ENCODE data around the gene JAML. TPM values are rescaled to one million over a fixed set of nuclear protein-coding genes. Genes with fewer than 3 reads are reported as not detected.

JAML gene
- total RNA-seq, 1 experiment from 2014 or later: not detected

- intact Hi-C loops (cut with micrococcal nuclease; ENCODE audit: unreplicated experiment): no loop called here
- Mint-ChIP-seq H3K27ac (ENCODE audit: unreplicated experiment) (no peak overlapping the region), H3K27me3 (ENCODE audit: unreplicated experiment) (no peaks in the 10 kb centered on the region), H3K4me3 (ENCODE audit: low read depth, unreplicated experiment) (no peak overlapping the region), H3K4me1 (ENCODE audit: low read depth, unreplicated experiment) (peaks cover 35% of the 10 kb centered on the region), H3K36me3 (ENCODE audit: insufficient read depth, unreplicated experiment) (peaks cover 13% of the 10 kb centered on the region), H3K9me3 (ENCODE audit: low read depth, unreplicated experiment) (no peaks in the 10 kb centered on the region)
- TF ChIP-seq, protein P1, sequence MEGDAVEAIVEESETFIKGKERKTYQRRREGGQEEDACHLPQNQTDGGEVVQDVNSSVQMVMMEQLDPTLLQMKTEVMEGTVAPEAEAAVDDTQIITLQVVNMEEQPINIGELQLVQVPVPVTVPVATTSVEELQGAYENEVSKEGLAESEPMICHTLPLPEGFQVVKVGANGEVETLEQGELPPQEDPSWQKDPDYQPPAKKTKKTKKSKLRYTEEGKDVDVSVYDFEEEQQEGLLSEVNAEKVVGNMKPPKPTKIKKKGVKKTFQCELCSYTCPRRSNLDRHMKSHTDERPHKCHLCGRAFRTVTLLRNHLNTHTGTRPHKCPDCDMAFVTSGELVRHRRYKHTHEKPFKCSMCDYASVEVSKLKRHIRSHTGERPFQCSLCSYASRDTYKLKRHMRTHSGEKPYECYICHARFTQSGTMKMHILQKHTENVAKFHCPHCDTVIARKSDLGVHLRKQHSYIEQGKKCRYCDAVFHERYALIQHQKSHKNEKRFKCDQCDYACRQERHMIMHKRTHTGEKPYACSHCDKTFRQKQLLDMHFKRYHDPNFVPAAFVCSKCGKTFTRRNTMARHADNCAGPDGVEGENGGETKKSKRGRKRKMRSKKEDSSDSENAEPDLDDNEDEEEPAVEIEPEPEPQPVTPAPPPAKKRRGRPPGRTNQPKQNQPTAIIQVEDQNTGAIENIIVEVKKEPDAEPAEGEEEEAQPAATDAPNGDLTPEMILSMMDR (IDR thresholded peaks at IDR 0.05; ENCODE audit: unreplicated experiment): no peak
- no TSS peak for BruUV-seq (replicated peaks)
- DNase-seq: no peak
- CTCF ChIA-PET: no interaction called here
These were observed 14.1 kb upstream of the JAML start for GRCh38 chr11:118238929-118239328.

DNA sequence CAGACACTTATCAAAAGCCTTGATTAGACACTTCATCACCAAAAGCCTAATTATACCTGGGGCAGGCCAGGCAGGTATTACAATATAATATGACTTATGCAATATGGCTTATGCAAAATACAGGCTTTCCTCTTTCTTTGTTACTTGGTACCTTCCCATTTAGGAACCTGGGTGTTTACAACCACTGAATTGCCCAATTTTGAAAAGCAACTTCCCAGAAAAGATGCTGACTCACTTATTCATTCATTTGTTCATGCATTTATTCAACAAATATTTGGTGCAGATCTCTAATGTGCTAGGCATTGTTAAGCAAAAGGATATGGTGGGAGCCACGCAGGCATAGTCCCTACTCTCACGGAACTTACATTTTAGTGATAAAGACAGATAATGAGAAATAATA lies 13.6 kb upstream of the JAML start:
- DNase-seq: no peak
- H3K9me3 Mint-ChIP-seq (ENCODE audit: low read depth, unreplicated experiment): no peaks in the 10 kb centered on the region
- intact Hi-C loops (cut with micrococcal nuclease; ENCODE audit: unreplicated experiment): no loop called here
- no peak overlapping the region for H3K4me3 Mint-ChIP-seq (ENCODE audit: low read depth, unreplicated experiment)
- CTCF ChIA-PET: no interaction called here
- no peaks in the 10 kb centered on the region for H3K27me3 Mint-ChIP-seq (ENCODE audit: unreplicated experiment)
- peaks cover 13% of the 10 kb centered on the region for H3K36me3 Mint-ChIP-seq (ENCODE audit: insufficient read depth, unreplicated experiment)
- BruUV-seq (replicated peaks): no TSS peak
- TF ChIP-seq, protein P1 (IDR thresholded peaks at IDR 0.05; ENCODE audit: unreplicated experiment): no peak
- H3K4me1 Mint-ChIP-seq (ENCODE audit: low read depth, unreplicated experiment): peaks cover 30% of the 10 kb centered on the region
- no peak overlapping the region for H3K27ac Mint-ChIP-seq (ENCODE audit: unreplicated experiment)

DNA sequence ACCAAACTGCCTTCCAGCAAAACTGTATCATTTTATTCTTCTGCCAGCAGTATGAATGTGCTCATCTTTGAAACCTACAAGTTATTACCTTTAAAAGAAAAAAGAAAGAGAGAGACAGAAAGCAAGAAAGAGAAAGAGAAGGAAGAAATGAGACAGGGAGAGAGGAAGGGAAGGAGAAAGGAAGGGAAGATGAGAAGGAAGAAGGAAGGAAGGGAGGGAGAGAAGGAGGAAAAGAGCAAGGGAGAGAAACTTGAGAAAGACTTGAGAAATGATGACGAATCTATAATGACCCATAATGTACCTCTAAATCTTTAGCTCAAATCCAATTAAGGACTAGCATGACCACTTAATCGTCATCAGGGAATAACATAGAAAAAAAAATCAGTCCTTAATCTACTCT lies 11.4 kb upstream of the JAML start:
- CTCF ChIA-PET: interaction anchor here (0.9 kb wide), 1 partner anchor 10 kb away, joined by 3 read pairs; no protein-coding TSS in a partner anchor
- TF ChIP-seq, protein P1 (IDR thresholded peaks at IDR 0.05; ENCODE audit: unreplicated experiment): no peak
- Mint-ChIP-seq H3K4me1 (ENCODE audit: low read depth, unreplicated experiment) (peaks cover 8% of the 10 kb centered on the region), H3K36me3 (ENCODE audit: insufficient read depth, unreplicated experiment) (no peaks in the 10 kb centered on the region), H3K9me3 (ENCODE audit: low read depth, unreplicated experiment) (no peaks in the 10 kb centered on the region), H3K4me3 (ENCODE audit: low read depth, unreplicated experiment) (no peak overlapping the region), H3K27ac (ENCODE audit: unreplicated experiment) (no peak overlapping the region), H3K27me3 (ENCODE audit: unreplicated experiment) (no peaks in the 10 kb centered on the region)
- no TSS peak for BruUV-seq (replicated peaks)
- DNase-seq: no peak
- intact Hi-C loops (cut with micrococcal nuclease; ENCODE audit: unreplicated experiment): no loop called here

DNA sequence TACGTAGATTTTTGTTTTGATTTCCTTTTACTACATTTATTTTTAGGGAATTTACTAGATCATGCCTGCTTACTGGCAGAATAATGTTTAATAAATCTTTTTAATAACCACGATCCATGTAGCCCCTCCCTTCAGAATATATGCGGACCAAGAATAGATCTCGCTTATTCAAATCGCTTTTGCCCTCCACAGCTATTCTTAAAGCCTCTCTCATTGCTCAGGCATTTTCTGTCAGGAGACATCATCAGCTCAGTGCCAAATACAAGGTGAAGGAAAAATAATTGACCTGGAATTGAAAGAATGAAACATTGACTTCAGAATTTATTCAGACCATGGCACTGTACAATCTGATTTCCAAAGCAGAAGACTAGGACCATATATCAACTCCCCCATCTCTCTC lies 10.0 kb upstream of the JAML start:
- TF ChIP-seq, protein P1 (IDR thresholded peaks at IDR 0.05; ENCODE audit: unreplicated experiment): no peak
- Mint-ChIP-seq H3K9me3 (ENCODE audit: low read depth, unreplicated experiment) (no peaks in the 10 kb centered on the region), H3K36me3 (ENCODE audit: insufficient read depth, unreplicated experiment) (no peaks in the 10 kb centered on the region), H3K27me3 (ENCODE audit: unreplicated experiment) (no peaks in the 10 kb centered on the region), H3K27ac (ENCODE audit: unreplicated experiment) (no peak overlapping the region), H3K4me3 (ENCODE audit: low read depth, unreplicated experiment) (no peak overlapping the region), H3K4me1 (ENCODE audit: low read depth, unreplicated experiment) (no peaks in the 10 kb centered on the region)
- intact Hi-C loops (cut with micrococcal nuclease; ENCODE audit: unreplicated experiment): no loop called here
- BruUV-seq (replicated peaks): no TSS peak
- no peak for DNase-seq
- CTCF ChIA-PET: no interaction called here
